Stimulated activated CD4-positive, alpha-beta T cell treated with anti-CD3 and anti-CD28 coated beads, Interleukin-2, amount 100 ng/mL, for 24 hours (primary cell): ENCODE data around the gene GPBP1.
"Not testable (repeated sequence)": the region's sequence is repeated elsewhere in the genome, so short reads cannot be mapped to it uniquely, and the experiment has no call there.

Experiments
- DNase-seq, 2 donors: peaks; one replicate each; pipeline ENCODE4 v3.0.0-alpha.2; 2020

Gene GPBP1

GRCh38 chr5:57173319-57174127, at the start of gene GPBP1:
Gene GPBP1 (plus strand): TSS chr5:57174059. CDS start chr5:57214131, 40,072 bp downstream.
- DNase-seq: peak; percentile 98

GRCh38 chr5:57128325-57128724, 45.5 kb upstream of the GPBP1 start:
- no peak for DNase-seq

GRCh38 chr5:57133574-57133973, 40.3 kb upstream of the GPBP1 start:
- no peak for DNase-seq

- no peak for DNase-seq
These were observed 36.5 kb upstream of the GPBP1 start for GRCh38 chr5:57137401-57137800.

- no peak for DNase-seq
These were observed 21.5 kb upstream of the GPBP1 start for GRCh38 chr5:57152316-57152715.

GRCh38 chr5:57155033-57155432, 18.8 kb upstream of the GPBP1 start:
- DNase-seq: no peak

- no peak for DNase-seq
These were observed 16.7 kb upstream of the GPBP1 start for GRCh38 chr5:57157131-57157530.

- DNase-seq: no peak
These were observed 16.2 kb upstream of the GPBP1 start for GRCh38 chr5:57157666-57158065.

- DNase-seq: no peak
These were observed 10.3 kb upstream of the GPBP1 start for GRCh38 chr5:57163553-57164006.

- DNase-seq: no peak
These were observed 9.7 kb upstream of the GPBP1 start for GRCh38 chr5:57164124-57164523.

GRCh38 chr5:57165171-57165570, 8.7 kb upstream of the GPBP1 start:
- not testable (repeated sequence) for DNase-seq

GRCh38 chr5:57166276-57166675, 7.6 kb upstream of the GPBP1 start:
- DNase-seq: no peak

GRCh38 chr5:57167201-57167600, 6.7 kb upstream of the GPBP1 start:
- DNase-seq: no peak

GRCh38 chr5:57170116-57170515, 3.7 kb upstream of the GPBP1 start:
- not testable (repeated sequence) for DNase-seq

- peak; percentile 39 to 44 for DNase-seq
These were observed 1.9 kb upstream of the GPBP1 start for GRCh38 chr5:57171816-57172465.

GRCh38 chr5:57172466-57173318, 1.2 kb upstream of the GPBP1 start:
- DNase-seq: peak in 1 of 2 donors; percentile 34

GRCh38 chr5:57174128-57174889, 450 bp downstream of the GPBP1 start:
- peak in 1 of 2 donors; percentile 28 for DNase-seq

GRCh38 chr5:57174890-57175510, 1.1 kb downstream of the GPBP1 start:
- DNase-seq: no peak

- peak; percentile 57 to 66 for DNase-seq
These were observed 1.9 kb downstream of the GPBP1 start for GRCh38 chr5:57175551-57176309.

- DNase-seq: no peak
These were observed 2.5 kb downstream of the GPBP1 start for GRCh38 chr5:57176350-57176857.
